CMK (cell line): ENCODE results near the gene NCK1.
"Not testable (repeated sequence)": the region's sequence is repeated elsewhere in the genome, so short reads cannot be mapped to it uniquely, and the experiment has no call there.

Experiments
- DNase-seq: peaks from one replicate; pipeline ENCODE4 v3.0.0-alpha.2; 2010; ENCODE audit warnings: low read depth

NCK1 gene

GRCh38 chr3:136862617-136863322, 762 bp downstream of the NCK1 start:
- DNase-seq, result no peak

GRCh38 chr3:136869282-136869681, 7.3 kb downstream of the NCK1 start:
- DNase-seq, result no peak

- DNase-seq, result not testable (repeated sequence)
Measured at GRCh38 chr3:136872258-136872657, 10.2 kb downstream of the NCK1 start.

- DNase-seq, result not testable (repeated sequence)
Measured at GRCh38 chr3:136879510-136879909, 17.5 kb downstream of the NCK1 start.

GRCh38 chr3:136882571-136882970, 20.6 kb downstream of the NCK1 start:
- DNase-seq, result no peak

- no peak for DNase-seq
Measured at GRCh38 chr3:136883967-136884720, 22.1 kb downstream of the NCK1 start.

- DNase-seq, result no peak
Measured at GRCh38 chr3:136885357-136886213, 23.6 kb downstream of the NCK1 start.

GRCh38 chr3:136889947-136890346, 27.9 kb downstream of the NCK1 start:
- DNase-seq, result no peak

- no peak for DNase-seq
Measured at GRCh38 chr3:136891934-136892855, 30.2 kb downstream of the NCK1 start.

- no peak for DNase-seq
Measured at GRCh38 chr3:136893848-136894443, 31.9 kb downstream of the NCK1 start.

GRCh38 chr3:136897171-136897570, 35.2 kb downstream of the NCK1 start:
- DNase-seq, result not testable (repeated sequence)

GRCh38 chr3:136898549-136898948, 36.5 kb downstream of the NCK1 start:
- DNase-seq, result no peak

- DNase-seq, result no peak
Measured at GRCh38 chr3:136898954-136899353, 36.9 kb downstream of the NCK1 start.

GRCh38 chr3:136899622-136900158, 37.7 kb downstream of the NCK1 start:
- DNase-seq, result peak; percentile 41

- not testable (repeated sequence) for DNase-seq
Measured at GRCh38 chr3:136900694-136901093, 38.7 kb downstream of the NCK1 start.

GRCh38 chr3:136901391-136901790, 39.4 kb downstream of the NCK1 start:
- DNase-seq, result no peak

- DNase-seq, result not testable (repeated sequence)
Measured at GRCh38 chr3:136902530-136902929, 40.5 kb downstream of the NCK1 start.

GRCh38 chr3:136903899-136904298, 41.9 kb downstream of the NCK1 start:
- DNase-seq, result no peak

GRCh38 chr3:136904746-136905145, 42.7 kb downstream of the NCK1 start:
- DNase-seq, result no peak

GRCh38 chr3:136905549-136905948, 43.5 kb downstream of the NCK1 start:
- no peak for DNase-seq

GRCh38 chr3:136906725-136907124, 44.7 kb downstream of the NCK1 start:
- no peak for DNase-seq
